Adrenal gland (tissue), 5 donors: ENCODE data around the gene FYN.

ENCODE experiments used
- CTCF ChIP-seq, 6 experiments: fragments of 450-650 bp in 4 of 6; fragments of 200-600 bp in 2 of 6; sonication (generic) in 1 of 6; IDR thresholded peaks; 1 replicate in 5 of 6; 2 replicates in 1 of 6; pipeline versions ENCODE4 v1.5.1 to v1.8.0; 2016 to 2021; ENCODE audit warnings: antibody characterized with exemption in 6 of 6, mild to moderate bottlenecking in 2 of 6, moderate library complexity in 1 of 6
- POLR2A ChIP-seq, 2 donors: fragments of 450-650 bp; IDR thresholded peaks; one replicate each; pipeline ENCODE4 v1.6.1; 2017; ENCODE audit warnings: antibody characterized with exemption in 2 of 2, mild to moderate bottlenecking in 2 of 2, moderate library complexity in 1 of 2
- donor health status: DM: no; HTN: no; CAD: no.

- TF ChIP-seq POLR2A (IDR thresholded peaks at IDR 0.05): no peak
- TF ChIP-seq CTCF (IDR thresholded peaks at IDR 0.05): no peak
Measured at GRCh38 chr6:111739257-111739696, 134.0 kb downstream of the FYN start.
